H9 (cell line): ENCODE results near the gene COG2. TPM values are rescaled to one million over a fixed set of nuclear protein-coding genes. Genes with fewer than 3 reads are reported as not detected.

Experiments used
- DNase-seq: peaks from one replicate; pipeline ENCODE4 v3.0.0-alpha.2; 2017
- H2AFZ ChIP-seq: one replicate; pipeline ENCODE4 v1.6.1; 2013; ENCODE audit warnings: mild to moderate bottlenecking, low read length, control low read depth, moderate library complexity
- H2AK5ac ChIP-seq: 2 replicates; pipeline ENCODE4 v1.6.1; 2013; ENCODE audit warnings: low read length, control low read depth, mixed read lengths; ENCODE audit not compliant: insufficient read length
- H2BK120ac ChIP-seq: one replicate; pipeline ENCODE4 v1.6.1; 2013; ENCODE audit warnings: low read depth, mild to moderate bottlenecking, low read length, control low read depth, inconsistent platforms; ENCODE audit not compliant: poor library complexity, severe bottlenecking
- H2BK12ac ChIP-seq: 2 replicates; pipeline ENCODE4 v1.6.1; 2013; ENCODE audit warnings: low read length, control low read depth, mixed read lengths, low read depth; ENCODE audit not compliant: insufficient read length
- H2BK15ac ChIP-seq: 2 replicates; pipeline ENCODE4 v1.6.1; 2013; ENCODE audit warnings: low read depth, low read length, control low read depth
- H2BK20ac ChIP-seq: one replicate; pipeline ENCODE4 v1.6.1; 2013; ENCODE audit warnings: low read depth, mild to moderate bottlenecking, low read length, control low read depth, inconsistent platforms; ENCODE audit not compliant: poor library complexity, severe bottlenecking
- H2BK5ac ChIP-seq: 2 replicates; pipeline ENCODE4 v1.6.1; 2013; ENCODE audit warnings: low read length, control low read depth, mixed read lengths; ENCODE audit not compliant: insufficient read length
- H3K14ac ChIP-seq: 2 replicates; pipeline ENCODE4 v1.6.1; 2013; ENCODE audit warnings: low read length, control low read depth; ENCODE audit not compliant: insufficient read depth
- H3K18ac ChIP-seq: 2 replicates; pipeline ENCODE4 v1.6.1; 2013; ENCODE audit warnings: low read depth, mild to moderate bottlenecking, mixed read lengths, low read length, control low read depth; ENCODE audit not compliant: insufficient read length
- H3K23ac ChIP-seq: 2 replicates; pipeline ENCODE4 v1.6.1; 2013; ENCODE audit warnings: low read length, control low read depth, mixed read lengths, low read depth; ENCODE audit not compliant: insufficient read length
- H3K23me2 ChIP-seq: 2 replicates; pipeline ENCODE4 v1.6.1; 2013; ENCODE audit warnings: low read depth, mild to moderate bottlenecking, mixed read lengths, low read length, control low read depth; ENCODE audit not compliant: insufficient read length, poor library complexity, severe bottlenecking
- H3K27ac ChIP-seq: 2 replicates; pipeline ENCODE4 v1.5.1; 2013; ENCODE audit warnings: low read length, control low read depth, mixed read lengths, low read depth; ENCODE audit not compliant: insufficient read length
- H3K27me3 ChIP-seq: 2 replicates; pipeline ENCODE4 v1.6.1; 2013; ENCODE audit warnings: low read length, control low read depth, inconsistent platforms; ENCODE audit not compliant: insufficient read depth
- H3K4ac ChIP-seq: 2 replicates; pipeline ENCODE4 v1.6.1; 2013; ENCODE audit warnings: low read depth, mild to moderate bottlenecking, control low read depth, inconsistent platforms, low read length, moderate library complexity
- H3K4me1 ChIP-seq: 2 replicates; pipeline ENCODE4 v1.6.1; 2013; ENCODE audit warnings: low read length, control low read depth, inconsistent platforms; ENCODE audit not compliant: insufficient read depth
- H3K4me2 ChIP-seq: 2 replicates; pipeline ENCODE4 v1.6.1; 2013; ENCODE audit warnings: low read length, control low read depth, mixed read lengths; ENCODE audit not compliant: insufficient read length, insufficient read depth
- H3K56ac ChIP-seq: 2 replicates; pipeline ENCODE4 v1.6.1; 2013; ENCODE audit warnings: low read depth, mild to moderate bottlenecking, mixed read lengths, low read length, control low read depth; ENCODE audit not compliant: insufficient read length
- H3K79me1 ChIP-seq: 2 replicates; pipeline ENCODE4 v1.6.1; 2013; ENCODE audit warnings: low read depth, mild to moderate bottlenecking, moderate library complexity, low read length, control low read depth, inconsistent platforms; ENCODE audit not compliant: insufficient read depth, poor library complexity, severe bottlenecking
- H3K79me2 ChIP-seq: 2 replicates; pipeline ENCODE4 v1.6.1; 2013; ENCODE audit warnings: low read length, control low read depth, inconsistent platforms; ENCODE audit not compliant: insufficient read depth
- H3K9ac ChIP-seq: 2 replicates; pipeline ENCODE4 v1.6.1; 2013; ENCODE audit warnings: low read length, control low read depth, mixed read lengths; ENCODE audit not compliant: insufficient read length; ENCODE audit errors: extremely low read depth
- H3K9me3 ChIP-seq: one replicate; pipeline ENCODE4 v1.6.1; 2013; ENCODE audit warnings: low read depth, low read length, inconsistent platforms; ENCODE audit not compliant: control insufficient read depth
- H3T11ph ChIP-seq: one replicate; pipeline ENCODE4 v1.6.1; 2013; ENCODE audit warnings: mild to moderate bottlenecking, low read length, control low read depth, inconsistent platforms
- H4K20me1 ChIP-seq: one replicate; pipeline ENCODE4 v1.6.1; 2013; ENCODE audit not compliant: control insufficient read depth, insufficient read length, insufficient read depth
- H4K5ac ChIP-seq: 2 replicates; pipeline ENCODE4 v1.6.1; 2013; ENCODE audit warnings: low read depth, mild to moderate bottlenecking, mixed read lengths, low read length, control low read depth; ENCODE audit not compliant: insufficient read length
- H4K8ac ChIP-seq: replicated peaks from 2 replicates; pipeline ENCODE4 v1.6.1; 2013; ENCODE audit warnings: low read length, control low read depth, mixed read lengths, low read depth; ENCODE audit not compliant: insufficient read length
- H4K91ac ChIP-seq: 2 replicates; pipeline ENCODE4 v1.6.1; 2013; ENCODE audit warnings: low read depth, mild to moderate bottlenecking, moderate library complexity, mixed read lengths, low read length, control low read depth; ENCODE audit not compliant: insufficient read length
- H3K27ac Mint-ChIP-seq, 3 experiments: 2 replicates in 2 of 3; 3 replicates in 1 of 3; pipeline ENCODE4 v1.8.0; 2020 to 2021; ENCODE audit warnings: mixed read lengths in 3 of 3, mild to moderate bottlenecking in 1 of 3, moderate library complexity in 1 of 3
- H3K27me3 Mint-ChIP-seq: 2 replicates; pipeline ENCODE4 v1.8.0; 2021; ENCODE audit warnings: low read depth, mild to moderate bottlenecking, moderate library complexity, mixed read lengths
- H3K36me3 Mint-ChIP-seq, 3 experiments: 2 replicates in 2 of 3; 3 replicates in 1 of 3; pipeline ENCODE4 v1.8.0; 2020 to 2021; ENCODE audit warnings: low read depth in 3 of 3, mixed read lengths in 3 of 3; ENCODE audit not compliant: insufficient read depth in 1 of 3
- H3K4me1 Mint-ChIP-seq, 2 experiments: 2 replicates each; pipeline ENCODE4 v1.8.0; 2020; ENCODE audit warnings: mixed read lengths in 2 of 2
- H3K4me3 Mint-ChIP-seq, 2 experiments: 2 replicates in 1 of 2; 3 replicates in 1 of 2; pipeline ENCODE4 v1.8.0; 2020 to 2021; ENCODE audit warnings: mild to moderate bottlenecking in 2 of 2, mixed read lengths in 2 of 2, moderate library complexity in 1 of 2
- H3K9me3 Mint-ChIP-seq, 2 experiments: 2 replicates in 1 of 2; 3 replicates in 1 of 2; pipeline ENCODE4 v1.8.0; 2020; ENCODE audit warnings: mild to moderate bottlenecking in 2 of 2, mixed read lengths in 2 of 2, moderate library complexity in 1 of 2
- CTCF ChIP-seq: fragments of 200-600 bp; sonication (generic); conservative IDR thresholded peaks from 3 replicates; pipeline ENCODE4 v1.8.0; 2021; ENCODE audit warnings: antibody characterized with exemption, mild to moderate bottlenecking
- WGBS: extraction: QIAGEN DNeasy Blood & Tissue Kit; methylation state at CpG from one replicate; pipeline ENCODE4 v1.1.7; 2013; ENCODE audit warnings: missing lambda C conversion rate, low lambda C conversion rate, mixed read lengths; ENCODE audit not compliant: insufficient read length; ENCODE audit errors: extremely low coverage; 5-methylcytosine and 5-hydroxymethylcytosine counted together
- total RNA-seq: library from RNA; stranded (reverse); gene quantifications from 2 replicates; pipeline ENCODE4 v1.2.1, GENCODE V29; 2021

Gene COG2
- total RNA-seq, 1 experiment from 2014 or later: 42.2 TPM

- Histone ChIP-seq H3T11ph (no peak overlapping the region), H2AFZ (no peak overlapping the region), H4K91ac (no peak overlapping the region), H3K14ac (no peak overlapping the region), H3K18ac (no peak overlapping the region), H3K79me2 (no peaks in the 10 kb centered on the region), H2BK5ac (no peak overlapping the region), H3K4me2 (no peak overlapping the region), H3K9ac (no peak overlapping the region), H3K56ac (no peak overlapping the region), H2BK15ac (no peak overlapping the region), H3K23ac (no peak overlapping the region), H3K23me2 (no peaks in the 10 kb centered on the region), H2BK12ac (no peak overlapping the region), H2AK5ac (no peak overlapping the region), H2BK120ac (no peak overlapping the region), H3K4ac (no peak overlapping the region), H3K27me3 (no peaks in the 10 kb centered on the region), H3K4me1 (peaks cover 2% of the 10 kb centered on the region; the same call in 1 of the 2 replicates), H3K9me3 (no peaks in the 10 kb centered on the region), H4K20me1 (no peaks in the 10 kb centered on the region), H4K5ac (no peak overlapping the region), H3K27ac (no peak overlapping the region), H4K8ac (no peak overlapping the region), H2BK20ac (no peak overlapping the region), H3K79me1 (no peaks in the 10 kb centered on the region)
- Mint-ChIP-seq H3K4me1 (peaks cover 5 to 15% of the 10 kb centered on the region in 2 experiments), H3K9me3 (no peaks in the 10 kb centered on the region), H3K27me3 (no peaks in the 10 kb centered on the region; the same call in none of the 2 replicates), H3K4me3 (no peak overlapping the region), H3K27ac (no peak overlapping the region), H3K36me3 (no peaks in the 10 kb centered on the region)
- WGBS: no CpG with 5 or more reads among the region's 1 CpG
- TF ChIP-seq CTCF: no peak
- DNase-seq: no peak
These were observed 29.6 kb upstream of the COG2 start for GRCh38 chr1:230612651-230613050.
